PFSK-1 (cell line): ENCODE results near the gene PIK3R4.

Experiments
- FOXP2 ChIP-seq: optimal IDR thresholded peaks from 2 replicates; pipeline ENCODE3; 2011; ENCODE audit warnings: borderline replicate concordance, control low read depth, inconsistent platforms; ENCODE audit not compliant: insufficient read depth; ENCODE audit errors: extremely low read length, extremely low read depth
- POLR2AphosphoS5 ChIP-seq: IDR thresholded peaks from 2 replicates; pipeline ENCODE4 v1.6.1; 2012; ENCODE audit warnings: low read depth, mild to moderate bottlenecking, control low read depth, low read length, moderate library complexity
- REST ChIP-seq, 2 experiments: IDR thresholded peaks; 2 replicates each; pipeline versions ENCODE4 v1.6.1 to v1.8.0; 2011 to 2012; ENCODE audit warnings: low read depth in 2 of 2, low read length in 2 of 2, control low read depth in 1 of 2, inconsistent platforms in 1 of 2, mild to moderate bottlenecking in 1 of 2, moderate library complexity in 1 of 2; ENCODE audit not compliant: insufficient read depth in 1 of 2
- SIN3A ChIP-seq: IDR thresholded peaks from 2 replicates; pipeline ENCODE4 v1.6.1; 2012; ENCODE audit warnings: mild to moderate bottlenecking, low read length, moderate library complexity, borderline replicate concordance; ENCODE audit not compliant: insufficient read depth
- TAF1 ChIP-seq: IDR thresholded peaks from 2 replicates; pipeline ENCODE4 v1.6.1; 2012; ENCODE audit warnings: low read length, control low read depth, borderline replicate concordance; ENCODE audit not compliant: insufficient read depth

PIK3R4 gene

DNA sequence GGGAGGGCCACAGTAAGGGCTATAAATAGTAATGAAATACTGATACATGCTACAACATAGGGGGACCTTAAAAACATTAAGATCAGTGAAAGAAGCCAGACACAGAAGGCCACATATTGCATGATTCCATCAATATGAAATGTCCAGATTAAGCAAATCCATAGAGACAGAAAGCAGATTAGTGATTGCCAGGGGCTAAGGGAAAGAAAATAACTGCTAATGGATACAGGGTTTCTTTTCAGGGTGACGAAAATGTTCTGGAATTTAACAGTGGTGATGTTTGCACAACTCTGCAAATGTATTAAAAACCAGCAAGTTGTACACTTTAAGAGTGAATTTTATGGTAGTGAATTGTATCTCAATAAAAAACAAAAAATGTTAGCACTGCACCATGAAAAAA is 37.0 kb downstream of the PIK3R4 start:
- TF ChIP-seq SIN3A (no peak), FOXP2 (no peak), TAF1 (no peak), REST (IDR thresholded peaks at IDR 0.05; ENCODE audit: insufficient read depth in 1 of 2, low read depth in 2 of 2, low read length in 2 of 2) (no peak), POLR2AphosphoS5 (no peak)

GRCh38 chr3:130707902-130708601 is 38.6 kb downstream of the PIK3R4 start:
- no peak for TF ChIP-seq SIN3A
- TF ChIP-seq TAF1 = no peak
- TF ChIP-seq POLR2AphosphoS5 = no peak
- no peak for TF ChIP-seq FOXP2
- no peak for TF ChIP-seq REST (IDR thresholded peaks at IDR 0.05; ENCODE audit: insufficient read depth in 1 of 2, low read depth in 2 of 2, low read length in 2 of 2)

DNA sequence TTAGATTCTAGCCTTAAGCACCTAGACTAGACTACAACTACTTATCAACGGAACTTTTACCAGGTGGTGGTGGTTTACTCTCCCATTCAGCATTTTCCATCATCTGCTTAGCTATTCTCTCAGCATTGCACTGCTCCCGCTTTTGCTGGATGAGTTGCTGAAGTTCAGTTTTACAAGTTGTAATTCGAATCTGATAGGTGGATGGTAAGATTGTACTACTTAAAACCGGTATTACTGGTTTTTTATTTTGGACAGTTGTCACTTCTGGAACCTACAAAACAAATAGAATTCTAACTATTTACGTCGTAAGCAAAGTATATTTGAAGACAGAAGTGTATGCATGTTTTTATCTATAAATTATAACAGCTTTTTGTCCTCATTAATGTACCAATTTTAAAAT is 41.1 kb downstream of the PIK3R4 start:
- TF ChIP-seq SIN3A (no peak), FOXP2 (no peak), REST (IDR thresholded peaks at IDR 0.05; ENCODE audit: insufficient read depth in 1 of 2, low read depth in 2 of 2, low read length in 2 of 2) (no peak), TAF1 (no peak), POLR2AphosphoS5 (no peak)

GRCh38 chr3:130702985-130703384 is 43.6 kb downstream of the PIK3R4 start:
- TF ChIP-seq POLR2AphosphoS5 (no peak), SIN3A (no peak), FOXP2 (no peak), REST (IDR thresholded peaks at IDR 0.05; ENCODE audit: insufficient read depth in 1 of 2, low read depth in 2 of 2, low read length in 2 of 2) (no peak), TAF1 (no peak)

DNA sequence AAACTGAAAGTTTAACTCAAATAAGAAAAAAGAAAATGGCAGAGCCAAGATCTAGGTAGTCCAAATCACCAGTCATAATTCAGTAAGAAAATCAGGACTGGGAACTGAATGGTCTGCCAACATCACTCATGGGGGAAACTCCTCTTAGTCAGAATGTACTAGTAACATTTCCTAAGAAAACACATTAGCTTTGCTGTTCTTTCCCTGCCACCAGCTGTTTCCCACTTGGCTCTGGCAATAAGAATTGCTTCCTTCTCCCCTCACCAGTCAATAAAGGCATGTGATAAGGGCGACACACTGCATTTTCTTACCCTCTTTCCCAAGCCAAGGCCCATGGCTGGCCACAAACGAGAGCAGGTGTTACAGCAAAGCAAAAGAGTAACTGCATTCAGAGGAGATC is 46.1 kb downstream of the PIK3R4 start:
- TF ChIP-seq TAF1 = no peak
- no peak for TF ChIP-seq REST (IDR thresholded peaks at IDR 0.05; ENCODE audit: insufficient read depth in 1 of 2, low read depth in 2 of 2, low read length in 2 of 2)
- TF ChIP-seq FOXP2 = no peak
- TF ChIP-seq SIN3A = no peak
- TF ChIP-seq POLR2AphosphoS5 = no peak
